ENCODE measurements around the gene PCDHGB3.

Gene PCDHGB3

DNA sequence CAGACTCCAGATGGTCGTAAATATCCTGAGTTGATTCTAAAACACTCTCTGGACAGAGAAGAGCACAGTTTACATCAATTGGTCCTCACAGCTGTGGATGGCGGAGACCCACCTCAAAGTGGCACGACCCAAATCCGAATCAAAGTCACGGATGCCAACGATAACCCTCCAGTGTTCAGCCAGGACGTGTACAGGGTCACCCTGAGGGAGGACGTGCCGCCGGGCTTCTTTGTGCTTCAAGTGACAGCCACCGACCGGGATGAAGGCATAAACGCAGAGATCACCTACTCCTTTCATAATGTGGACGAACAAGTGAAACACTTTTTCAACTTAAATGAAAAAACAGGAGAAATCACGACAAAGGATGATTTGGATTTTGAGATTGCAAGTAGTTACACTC is 9.4 kb upstream of the PCDHGB3 start:
- no peak for TF ChIP-seq ZFX (IDR thresholded peaks at IDR 0.05; ENCODE audit: borderline replicate concordance)
- H3K27ac ChIP-seq: no peak overlapping the region

DNA sequence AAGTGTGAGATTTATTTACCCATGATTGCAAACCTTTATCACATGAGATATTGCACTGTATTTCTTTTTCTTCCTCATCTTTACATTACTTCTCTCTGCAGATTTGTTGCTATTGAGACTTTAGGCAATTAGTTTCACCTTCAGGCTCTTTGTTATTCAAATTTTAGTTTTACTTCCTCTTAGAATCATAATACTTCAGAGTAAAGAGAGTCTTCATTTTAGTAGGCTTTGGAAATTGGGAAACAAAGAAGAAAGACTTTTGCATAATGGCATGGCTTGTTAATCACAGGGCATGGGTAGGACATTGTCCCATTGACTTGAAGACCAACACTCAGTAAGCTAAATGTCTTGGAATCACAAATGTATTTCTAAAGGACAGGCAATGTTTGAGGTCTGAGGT is 7.3 kb upstream of the PCDHGB3 start:
- TF ChIP-seq, protein P1, sequence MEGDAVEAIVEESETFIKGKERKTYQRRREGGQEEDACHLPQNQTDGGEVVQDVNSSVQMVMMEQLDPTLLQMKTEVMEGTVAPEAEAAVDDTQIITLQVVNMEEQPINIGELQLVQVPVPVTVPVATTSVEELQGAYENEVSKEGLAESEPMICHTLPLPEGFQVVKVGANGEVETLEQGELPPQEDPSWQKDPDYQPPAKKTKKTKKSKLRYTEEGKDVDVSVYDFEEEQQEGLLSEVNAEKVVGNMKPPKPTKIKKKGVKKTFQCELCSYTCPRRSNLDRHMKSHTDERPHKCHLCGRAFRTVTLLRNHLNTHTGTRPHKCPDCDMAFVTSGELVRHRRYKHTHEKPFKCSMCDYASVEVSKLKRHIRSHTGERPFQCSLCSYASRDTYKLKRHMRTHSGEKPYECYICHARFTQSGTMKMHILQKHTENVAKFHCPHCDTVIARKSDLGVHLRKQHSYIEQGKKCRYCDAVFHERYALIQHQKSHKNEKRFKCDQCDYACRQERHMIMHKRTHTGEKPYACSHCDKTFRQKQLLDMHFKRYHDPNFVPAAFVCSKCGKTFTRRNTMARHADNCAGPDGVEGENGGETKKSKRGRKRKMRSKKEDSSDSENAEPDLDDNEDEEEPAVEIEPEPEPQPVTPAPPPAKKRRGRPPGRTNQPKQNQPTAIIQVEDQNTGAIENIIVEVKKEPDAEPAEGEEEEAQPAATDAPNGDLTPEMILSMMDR (IDR thresholded peaks at IDR 0.05): no peak
- TF ChIP-seq ZFX (IDR thresholded peaks at IDR 0.05; ENCODE audit: borderline replicate concordance): no peak
- no peak overlapping the region for H3K27ac ChIP-seq

DNA sequence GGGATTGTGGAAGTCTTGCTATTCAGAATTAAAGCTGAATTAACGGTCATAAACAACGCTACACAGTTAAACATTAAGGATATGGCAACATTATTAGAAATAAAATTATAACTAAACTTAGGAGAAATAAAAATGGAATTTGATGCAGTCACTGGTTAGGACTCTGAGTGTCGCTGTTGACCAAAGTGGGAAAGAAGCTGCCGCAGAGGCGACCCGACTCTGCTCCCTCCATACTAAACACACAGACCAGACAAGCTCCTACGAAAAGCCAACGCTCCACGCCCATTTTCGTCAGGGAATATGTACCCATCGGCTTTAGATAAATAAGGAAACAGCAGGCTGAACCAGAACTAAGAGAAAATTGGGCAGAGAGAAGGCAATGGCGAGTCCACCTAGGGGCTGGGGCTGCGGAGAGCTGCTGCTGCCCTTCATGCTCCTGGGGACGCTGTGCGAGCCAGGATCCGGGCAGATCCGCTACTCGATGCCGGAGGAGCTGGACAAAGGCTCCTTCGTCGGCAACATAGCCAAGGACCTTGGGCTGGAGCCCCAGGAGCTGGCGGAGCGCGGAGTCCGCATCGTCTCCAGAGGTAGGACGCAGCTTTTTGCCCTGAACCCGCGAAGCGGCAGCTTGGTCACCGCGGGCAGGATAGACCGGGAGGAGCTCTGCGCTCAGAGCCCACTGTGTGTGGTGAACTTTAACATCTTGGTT is 5.9 kb upstream of the PCDHGB3 start, which contains the start of gene PCDHGA5:
Gene PCDHGA5, plus strand, starts transcription at position 211 of the 709 bp plus-strand sequence. Its CDS starts 169 bp downstream, at position 380.
- H3K27ac ChIP-seq: no peak within 1 kb of the TSS

DNA sequence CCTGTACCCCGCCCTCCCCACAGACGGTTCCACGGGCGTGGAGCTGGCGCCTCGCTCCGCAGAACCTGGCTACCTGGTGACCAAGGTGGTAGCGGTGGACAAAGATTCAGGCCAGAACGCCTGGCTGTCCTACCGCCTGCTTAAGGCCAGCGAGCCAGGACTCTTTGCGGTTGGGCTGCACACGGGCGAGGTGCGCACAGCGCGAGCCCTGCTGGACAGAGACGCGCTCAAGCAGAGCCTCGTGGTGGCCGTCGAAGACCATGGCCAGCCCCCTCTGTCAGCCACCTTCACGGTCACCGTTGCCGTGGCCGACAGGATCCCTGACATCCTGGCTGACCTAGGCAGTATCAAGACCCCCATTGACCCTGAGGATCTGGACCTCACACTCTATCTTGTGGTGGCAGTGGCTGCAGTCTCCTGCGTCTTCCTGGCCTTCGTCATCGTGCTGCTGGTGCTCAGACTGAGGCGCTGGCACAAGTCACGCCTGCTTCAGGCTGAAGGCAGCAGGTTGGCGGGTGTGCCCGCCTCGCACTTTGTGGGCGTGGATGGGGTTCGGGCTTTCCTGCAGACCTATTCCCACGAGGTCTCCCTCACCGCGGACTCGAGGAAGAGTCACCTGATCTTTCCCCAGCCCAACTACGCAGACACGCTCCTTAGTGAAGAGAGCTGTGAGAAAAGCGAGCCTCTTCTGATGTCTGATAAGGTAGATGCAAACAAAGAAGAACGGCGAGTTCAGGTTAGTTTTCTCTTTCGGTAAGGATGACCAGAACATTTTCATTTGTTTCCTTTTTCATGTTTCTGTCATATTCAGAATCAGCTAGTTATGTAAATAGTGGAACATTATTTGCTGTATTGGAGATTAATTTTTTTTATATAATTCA is 3.8 kb upstream of the PCDHGB3 start:
- no peak for TF ChIP-seq ZFX (IDR thresholded peaks at IDR 0.05; ENCODE audit: borderline replicate concordance)
- TF ChIP-seq, protein P1 (IDR thresholded peaks at IDR 0.05): no peak
- no peak overlapping the region for H3K27ac ChIP-seq

More for the DNA sequence above, 5.9 kb upstream of the PCDHGB3 start, which contains the start of gene PCDHGA5:
- TF ChIP-seq ZFX (IDR thresholded peaks at IDR 0.05; ENCODE audit: borderline replicate concordance): no peak
- TF ChIP-seq, protein P1 (IDR thresholded peaks at IDR 0.05): no peak

DNA sequence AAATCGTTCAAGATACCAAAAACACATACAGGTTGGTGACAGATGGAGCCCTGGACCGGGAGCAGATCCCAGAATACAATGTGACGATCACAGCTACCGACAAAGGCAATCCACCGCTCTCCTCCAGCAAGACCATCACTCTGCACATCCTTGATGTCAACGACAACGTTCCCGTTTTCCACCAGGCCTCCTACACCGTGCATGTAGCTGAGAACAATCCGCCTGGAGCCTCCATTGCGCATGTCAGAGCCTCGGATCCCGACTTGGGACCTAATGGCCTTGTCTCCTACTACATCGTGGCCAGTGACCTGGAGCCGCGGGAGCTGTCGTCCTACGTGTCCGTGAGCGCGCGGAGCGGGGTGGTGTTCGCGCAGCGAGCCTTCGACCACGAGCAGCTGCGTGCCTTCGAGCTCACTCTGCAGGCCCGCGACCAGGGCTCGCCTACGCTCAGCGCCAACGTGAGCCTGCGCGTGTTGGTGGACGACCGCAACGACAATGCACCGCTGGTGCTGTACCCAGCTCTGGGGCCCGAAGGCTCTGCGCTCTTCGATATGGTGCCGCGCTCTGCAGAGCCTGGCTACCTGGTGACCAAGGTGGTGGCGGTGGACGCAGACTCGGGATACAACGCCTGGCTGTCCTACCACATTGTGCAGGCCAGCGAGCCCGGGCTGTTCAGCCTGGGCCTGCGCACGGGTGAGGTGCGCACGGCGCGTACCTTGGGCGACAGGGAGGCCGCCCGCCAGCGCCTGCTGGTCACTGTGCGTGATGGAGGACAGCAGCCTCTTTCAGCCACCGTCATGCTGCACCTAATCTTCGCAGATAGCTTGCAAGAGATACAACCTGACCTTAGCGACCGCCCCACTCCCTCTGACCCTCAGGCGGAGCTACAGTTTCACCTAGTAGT is 1.8 kb downstream of the PCDHGB3 start:
- no peak for TF ChIP-seq ZFX (IDR thresholded peaks at IDR 0.05; ENCODE audit: borderline replicate concordance)
- TF ChIP-seq, protein P1 (IDR thresholded peaks at IDR 0.05): no peak

DNA sequence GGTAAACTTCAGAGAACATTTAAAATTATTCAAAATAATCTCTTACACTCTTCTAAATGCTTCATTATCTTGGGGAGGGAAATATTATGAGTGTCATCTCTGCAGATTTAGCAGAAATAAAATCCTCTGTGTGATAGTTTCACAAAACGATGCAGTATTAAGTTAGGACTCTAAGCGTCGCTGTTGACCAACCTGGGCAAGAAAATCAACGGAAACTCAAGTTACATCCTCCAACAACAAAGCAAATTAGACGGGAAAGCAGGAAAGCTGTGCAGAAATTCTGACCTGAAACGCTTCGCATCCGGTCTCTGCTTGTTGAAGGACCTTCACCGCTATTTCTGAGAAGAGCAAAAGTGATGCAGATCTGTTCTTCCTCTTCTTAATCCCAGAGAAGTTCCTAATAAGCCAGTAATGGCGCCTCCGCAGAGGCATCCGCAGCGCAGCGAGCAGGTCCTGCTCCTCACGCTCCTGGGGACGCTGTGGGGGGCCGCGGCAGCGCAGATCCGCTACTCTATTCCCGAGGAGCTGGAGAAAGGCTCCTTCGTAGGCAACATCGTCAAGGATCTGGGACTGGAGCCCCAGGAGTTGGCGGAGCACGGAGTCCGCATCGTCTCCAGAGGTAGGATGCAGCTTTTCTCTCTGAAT is 3.8 kb downstream of the PCDHGB3 start, which contains the start of gene PCDHGA6:
Gene PCDHGA6, plus strand, starts transcription at position 219 of the 645 bp plus-strand sequence. Its CDS starts 193 bp downstream, at position 412.
- TF ChIP-seq ZFX (IDR thresholded peaks at IDR 0.05; ENCODE audit: borderline replicate concordance): no peak
- TF ChIP-seq, protein P1 (IDR thresholded peaks at IDR 0.05): peak; percentile 80
- no peak within 1 kb of the TSS for H3K27ac ChIP-seq

More for the DNA sequence above, 1.8 kb downstream of the PCDHGB3 start:
- H3K27ac ChIP-seq: no peak overlapping the region
